ENCODE measurements around the gene F7. TPM values are rescaled to one million over a fixed set of nuclear protein-coding genes. Genes with fewer than 3 reads are reported as not detected.

Gene F7
- not detected in 2 replicates for total RNA-seq

DNA sequence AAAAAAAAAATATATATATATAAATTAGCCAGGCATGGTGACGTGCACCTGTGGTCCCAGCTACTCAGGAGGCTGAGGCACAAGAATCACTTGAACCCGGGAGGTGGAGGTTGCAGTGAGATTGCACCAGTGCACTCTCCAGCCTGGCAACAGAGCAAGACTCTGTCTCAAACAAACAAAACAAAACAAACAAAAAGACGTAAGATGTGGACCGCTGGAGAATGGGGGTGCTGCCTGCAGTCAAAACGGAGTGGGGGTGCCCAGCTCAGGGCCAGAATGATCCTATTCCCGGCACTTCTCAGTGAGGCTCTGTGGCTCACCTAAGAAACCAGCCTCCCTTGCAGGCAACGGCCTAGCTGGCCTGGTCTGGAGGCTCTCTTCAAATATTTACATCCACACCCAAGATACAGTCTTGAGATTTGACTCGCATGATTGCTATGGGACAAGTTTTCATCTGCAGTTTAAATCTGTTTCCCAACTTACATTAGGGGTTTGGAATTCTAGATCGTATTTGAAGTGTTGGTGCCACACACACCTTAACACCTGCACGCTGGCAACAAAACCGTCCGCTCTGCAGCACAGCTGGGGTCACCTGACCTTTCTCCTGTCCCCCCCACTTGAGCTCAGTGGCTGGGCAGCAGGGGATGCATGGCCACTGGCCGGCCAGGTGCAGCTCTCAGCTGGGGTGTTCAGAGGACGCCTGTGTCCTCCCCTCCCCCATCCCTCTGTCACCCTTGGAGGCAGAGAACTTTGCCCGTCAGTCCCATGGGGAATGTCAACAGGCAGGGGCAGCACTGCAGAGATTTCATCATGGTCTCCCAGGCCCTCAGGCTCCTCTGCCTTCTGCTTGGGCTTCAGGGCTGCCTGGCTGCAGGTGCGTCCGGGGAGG is at the start of gene F7:
Gene F7 (plus strand): TSS at position 760 of the 889 bp plus-strand sequence. CDS start 51 bp downstream, at position 811.

DNA sequence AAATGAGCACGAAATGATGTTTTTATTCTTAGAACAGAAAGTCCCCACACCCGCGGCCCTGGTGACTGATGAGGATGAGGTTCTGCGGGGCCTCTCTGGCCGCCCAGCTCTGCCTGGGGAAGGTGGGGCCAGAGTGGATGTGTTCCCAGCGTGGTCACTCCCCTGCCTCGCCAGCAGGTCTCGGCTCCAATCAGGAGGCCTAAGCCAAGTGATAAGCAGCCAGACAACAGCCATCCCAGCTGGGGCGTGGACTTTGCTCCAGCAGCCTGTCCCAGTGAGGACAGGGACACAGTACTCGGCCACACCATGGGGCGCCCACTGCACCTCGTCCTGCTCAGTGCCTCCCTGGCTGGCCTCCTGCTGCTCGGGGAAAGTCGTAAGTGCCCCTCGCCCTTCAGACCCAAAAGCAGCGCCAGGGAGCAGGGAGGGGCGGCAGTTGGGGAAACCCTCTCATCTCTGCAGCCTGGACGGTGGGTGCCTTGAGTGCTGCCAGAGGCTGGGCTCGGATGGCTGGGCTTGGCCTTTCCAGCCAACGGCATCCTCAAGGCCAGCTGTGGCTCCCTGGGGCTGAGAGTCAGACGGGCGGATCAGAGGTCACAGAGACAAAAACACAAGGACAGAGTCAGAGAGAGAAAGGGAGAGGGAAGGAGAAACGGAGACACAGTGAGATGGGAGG is 17.1 kb downstream of the F7 start, which contains the start of gene F10:
Gene F10 (plus strand): TSS at position 250 of the 676 bp plus-strand sequence. CDS start 57 bp downstream, at position 307.

GRCh38 chr13:113157929-113158747 is 52.5 kb downstream of the F7 start, which contains the start of gene PROZ:
PROZ (plus strand) TSS chr13:113158648; CDS start chr13:113158661, 13 bp downstream.

Other genes starting within 250 kb of the F7 start
- under 0.01 and 0.50 TPM in 2 replicates for gene MCF2L, start 136.6 kb upstream of the F7 start, total RNA-seq
- not detected in 2 replicates for gene F10, start 17.0 kb downstream of the F7 start, total RNA-seq
- gene PROZ, start 52.9 kb downstream of the F7 start, total RNA-seq, result not detected in 2 replicates
- 46.1 and 72.5 TPM in 2 replicates for gene PCID2, start 102.9 kb downstream of the F7 start, total RNA-seq
- 118 and 166 TPM in 2 replicates for gene CUL4A, start 103.8 kb downstream of the F7 start, total RNA-seq
- 250 and 365 TPM in 2 replicates for gene LAMP1, start 191.4 kb downstream of the F7 start, total RNA-seq